SKM-1 treated with dmso at 0.1 percent for 144 hours (cell line): ENCODE results near the gene IFT57.

Source experiments
- DNase-seq: peaks from one replicate; lab custom pipeline; 2025; ENCODE audit not compliant: unreplicated experiment; lab: John Stamatoyannopoulos, UW

The IFT57 gene

DNA sequence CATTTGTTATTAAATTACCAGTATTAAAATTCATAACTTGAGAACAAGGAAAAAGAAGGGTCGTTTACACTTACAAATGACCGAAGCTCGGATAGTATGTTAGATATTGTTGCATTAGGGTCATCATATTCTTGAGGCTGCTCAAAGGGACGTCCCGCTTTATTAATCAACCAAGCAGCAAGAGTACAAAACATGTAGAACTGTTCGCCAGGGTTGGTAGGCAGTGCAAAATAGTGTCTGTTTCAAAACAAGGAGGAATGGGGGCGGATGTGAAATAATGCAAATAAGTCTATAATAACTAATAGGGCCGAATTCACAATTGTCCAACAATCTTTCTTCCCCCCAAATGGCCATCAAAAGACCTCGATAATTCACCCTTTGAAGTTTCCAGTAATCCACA lies 2.9 kb downstream of the IFT57 start:
- no peak for DNase-seq

- no peak for DNase-seq
Observed at GRCh38 chr3:108218811-108219210, 3.4 kb downstream of the IFT57 start.

DNA sequence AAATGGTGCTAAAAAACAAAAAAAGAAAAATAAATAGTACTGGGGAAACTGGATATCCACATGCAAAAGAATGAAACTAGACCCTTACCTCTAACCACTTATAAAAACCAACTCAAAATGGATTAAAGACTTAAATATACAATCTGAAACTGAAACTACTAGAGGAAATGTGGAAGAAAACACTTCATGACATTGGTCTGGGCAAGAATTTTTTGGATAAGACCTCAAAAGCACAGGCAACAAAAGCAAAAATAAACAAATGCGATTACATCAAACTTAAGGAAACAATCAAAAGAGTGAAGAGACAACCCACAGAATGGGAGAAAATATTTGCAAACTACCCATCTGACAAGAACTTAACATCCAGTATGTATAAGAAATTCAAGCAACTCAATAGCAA lies 6.4 kb downstream of the IFT57 start:
- no peak for DNase-seq

DNA sequence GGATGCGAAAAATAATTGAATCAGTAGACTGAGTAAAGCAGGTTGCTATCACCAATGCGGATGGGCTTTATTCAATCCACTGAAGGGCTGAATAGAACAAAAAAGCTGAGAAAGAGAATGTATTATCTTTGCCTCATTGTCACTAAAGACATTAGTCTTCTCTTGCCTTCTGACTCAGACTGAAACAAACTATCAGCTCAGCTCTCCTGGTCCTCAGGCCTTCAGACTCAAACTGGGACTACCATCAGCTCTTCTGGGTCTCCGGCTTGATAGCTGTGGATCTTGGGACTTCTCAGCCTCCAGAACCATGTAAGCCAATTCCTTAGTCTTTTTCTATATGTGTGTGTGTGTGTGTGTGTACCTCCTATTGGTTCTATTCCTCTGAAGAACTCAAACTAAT lies 12.6 kb downstream of the IFT57 start:
- no peak for DNase-seq

DNA sequence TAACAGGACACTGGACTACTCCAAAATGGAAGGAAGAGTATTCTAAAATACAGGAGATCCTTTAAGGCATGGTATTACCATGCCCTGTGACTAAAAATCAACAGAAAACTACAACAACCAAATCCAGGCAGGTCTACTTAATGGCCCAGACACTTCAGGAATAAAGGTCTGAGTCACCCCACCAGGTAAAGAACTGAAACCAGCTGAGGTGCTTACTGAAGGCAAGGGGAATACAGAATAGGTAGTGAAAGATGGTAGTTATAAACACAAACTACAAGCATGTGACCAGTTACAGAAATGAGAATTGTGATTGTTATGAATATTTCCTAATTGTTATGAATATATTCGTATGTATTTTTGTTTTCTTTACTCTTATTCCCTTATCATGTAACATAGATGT lies 13.4 kb downstream of the IFT57 start:
- DNase-seq = no peak

DNA sequence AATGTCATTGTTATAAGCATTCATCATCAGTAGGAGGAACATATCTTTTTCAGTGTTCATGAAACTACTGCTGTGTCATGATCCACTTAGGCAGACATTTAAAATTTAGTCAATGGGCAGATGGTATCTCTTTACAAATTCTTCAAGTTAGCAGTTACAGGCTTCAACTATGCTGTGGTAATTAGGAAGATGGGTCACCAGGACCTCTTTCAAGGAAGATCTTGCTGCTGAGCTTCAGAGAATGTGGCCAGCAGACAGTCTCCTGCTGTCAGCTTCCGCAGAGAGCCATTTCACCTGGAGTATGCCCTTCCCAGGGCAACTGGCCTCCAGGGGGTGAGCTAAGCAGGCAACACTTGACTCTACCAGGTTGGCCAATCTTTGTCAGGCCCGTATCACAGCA lies 19.4 kb downstream of the IFT57 start:
- no peak for DNase-seq

DNA sequence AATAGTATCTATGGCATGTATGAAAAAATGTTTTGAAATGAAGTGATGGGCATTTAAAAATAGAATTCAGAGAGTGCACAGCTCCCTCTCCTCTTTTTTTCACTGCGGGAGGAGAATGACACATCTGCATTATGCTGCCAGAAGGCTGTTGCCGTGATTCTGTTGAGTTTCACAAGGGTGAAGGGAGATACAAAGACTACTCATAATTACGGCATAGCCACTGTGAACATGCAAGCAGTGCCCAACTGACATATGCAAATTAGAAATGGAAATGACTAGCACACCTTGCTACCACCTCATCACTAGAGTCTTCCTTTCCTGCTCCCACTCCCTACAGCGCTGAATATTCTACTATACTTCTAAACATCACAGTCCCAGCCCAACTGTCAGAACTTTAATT lies 20.1 kb downstream of the IFT57 start:
- no peak for DNase-seq

DNA sequence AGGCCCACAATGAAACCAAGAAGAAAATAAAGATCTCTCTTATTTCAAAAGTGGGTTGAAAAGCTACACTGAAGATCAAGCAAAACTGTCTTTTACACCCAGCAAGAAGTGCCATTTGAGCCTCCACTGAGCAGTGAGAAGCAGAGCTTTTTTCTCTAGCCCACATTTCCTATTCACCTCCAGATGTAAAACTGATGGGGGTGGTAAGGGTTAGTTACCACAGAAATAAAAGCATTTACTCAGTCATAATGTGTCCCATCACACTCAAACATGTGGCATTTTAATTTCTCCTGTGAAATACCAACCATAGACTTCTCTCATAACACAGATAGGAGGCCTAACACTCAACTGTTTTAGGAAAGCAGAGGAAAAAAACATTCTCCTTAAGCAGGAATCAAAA lies 21.0 kb downstream of the IFT57 start:
- DNase-seq = no peak

GRCh38 chr3:108200578-108200977 lies 21.6 kb downstream of the IFT57 start:
- DNase-seq = no peak

DNA sequence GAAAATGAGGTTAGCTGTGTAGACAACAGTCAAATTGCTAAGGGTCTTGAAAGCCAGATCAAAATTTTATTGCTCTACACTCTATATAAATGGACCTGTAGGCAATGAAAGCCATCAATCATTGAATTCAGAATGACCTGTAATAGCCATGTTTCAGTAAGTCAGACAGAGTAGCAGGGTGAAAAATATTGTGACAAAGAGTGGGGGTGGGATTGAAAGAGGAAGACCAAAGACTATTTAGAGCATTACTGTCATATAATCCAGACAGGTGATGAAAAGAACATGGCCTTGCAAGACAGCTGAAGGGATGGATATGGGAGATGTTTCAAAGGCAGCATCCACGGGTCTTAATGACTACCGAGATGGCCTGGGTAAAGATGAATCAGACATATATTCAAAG lies 22.2 kb downstream of the IFT57 start:
- DNase-seq = no peak

- DNase-seq = no peak
Observed at GRCh38 chr3:108191394-108191793, 30.8 kb downstream of the IFT57 start.

DNA sequence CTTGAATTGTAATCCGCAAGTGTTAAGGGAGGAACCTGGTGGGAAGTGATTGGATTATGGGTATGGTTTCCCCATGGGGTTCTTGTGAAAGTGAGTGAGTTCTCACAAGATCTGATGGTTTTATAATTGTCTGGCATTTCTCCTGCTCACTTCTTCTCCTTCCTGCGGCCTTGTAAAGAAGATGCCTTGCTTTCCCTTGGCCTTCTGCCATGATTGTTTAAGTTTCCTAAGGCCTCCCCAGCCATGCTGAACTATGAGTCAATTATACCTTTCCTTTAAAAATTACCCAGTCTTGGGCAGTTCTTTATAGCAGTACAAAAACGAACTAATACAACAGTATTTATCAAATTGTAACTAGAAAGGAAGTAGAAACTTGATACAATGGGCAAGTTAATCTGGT lies 31.9 kb downstream of the IFT57 start:
- DNase-seq = no peak

GRCh38 chr3:108189440-108189839 lies 32.8 kb downstream of the IFT57 start:
- no peak for DNase-seq

DNA sequence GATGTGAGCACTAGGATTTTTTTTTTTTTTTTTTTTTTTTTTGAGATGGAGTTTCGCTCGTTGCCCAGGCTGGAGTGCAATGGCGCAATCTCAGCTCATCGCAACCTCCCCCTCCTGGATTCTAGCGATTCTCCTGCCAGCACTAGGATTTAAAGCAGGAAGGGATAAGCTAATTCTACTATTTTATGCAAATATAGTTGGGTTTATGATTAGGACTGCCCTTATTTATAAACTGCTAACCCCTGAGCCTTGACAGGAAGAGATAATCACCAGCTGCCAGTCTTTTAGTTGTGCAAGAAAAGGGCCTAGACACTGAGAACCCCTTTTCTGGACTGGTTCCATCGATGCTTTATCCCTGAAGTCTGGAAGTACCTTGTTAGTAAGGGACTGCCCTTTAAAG lies 36.7 kb downstream of the IFT57 start:
- no peak for DNase-seq

- DNase-seq = no peak
Observed at GRCh38 chr3:108184824-108185223, 37.4 kb downstream of the IFT57 start.

DNA sequence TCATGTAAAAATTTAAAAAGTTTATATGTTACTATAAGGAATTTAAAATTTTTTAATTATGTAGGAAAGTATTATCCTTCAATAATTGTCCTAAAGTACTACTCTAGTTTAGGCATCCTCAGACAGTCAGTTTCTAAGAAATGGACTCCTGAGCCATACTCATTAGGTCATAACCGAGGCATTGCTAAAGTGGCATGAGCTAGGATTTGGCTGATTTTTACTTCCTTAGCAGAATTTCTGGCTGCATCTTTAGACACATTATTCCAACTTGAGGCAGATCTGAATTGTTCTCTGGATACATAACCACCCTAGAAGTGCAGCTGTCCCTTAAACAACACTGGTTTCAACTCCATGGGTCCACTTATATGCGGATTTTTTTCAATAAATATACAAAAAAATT lies 38.3 kb downstream of the IFT57 start:
- DNase-seq = no peak

DNA sequence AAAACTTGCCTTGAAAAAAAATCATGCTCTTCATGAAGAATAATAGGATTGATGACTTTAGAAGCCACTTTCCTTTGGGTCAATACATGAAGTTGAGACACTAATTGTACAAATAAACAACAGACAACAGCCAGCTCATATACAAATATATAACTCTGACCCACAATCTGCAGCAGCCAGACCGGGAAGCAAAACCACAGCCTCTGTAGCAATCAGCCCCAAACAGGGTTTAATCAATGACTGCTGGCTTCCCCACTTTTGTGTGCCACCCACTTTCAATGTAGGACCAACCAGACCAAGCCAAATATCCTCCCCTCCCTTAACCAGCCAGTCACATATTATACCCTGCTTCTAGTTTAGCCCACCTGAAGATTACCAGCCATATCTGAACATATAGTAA lies 39.0 kb downstream of the IFT57 start:
- no peak for DNase-seq

GRCh38 chr3:108182339-108182738 lies 39.9 kb downstream of the IFT57 start:
- DNase-seq = no peak

GRCh38 chr3:108181172-108181571 lies 41.1 kb downstream of the IFT57 start:
- DNase-seq = no peak

- DNase-seq = no peak
Observed at GRCh38 chr3:108180194-108180593, 42.0 kb downstream of the IFT57 start.

DNA sequence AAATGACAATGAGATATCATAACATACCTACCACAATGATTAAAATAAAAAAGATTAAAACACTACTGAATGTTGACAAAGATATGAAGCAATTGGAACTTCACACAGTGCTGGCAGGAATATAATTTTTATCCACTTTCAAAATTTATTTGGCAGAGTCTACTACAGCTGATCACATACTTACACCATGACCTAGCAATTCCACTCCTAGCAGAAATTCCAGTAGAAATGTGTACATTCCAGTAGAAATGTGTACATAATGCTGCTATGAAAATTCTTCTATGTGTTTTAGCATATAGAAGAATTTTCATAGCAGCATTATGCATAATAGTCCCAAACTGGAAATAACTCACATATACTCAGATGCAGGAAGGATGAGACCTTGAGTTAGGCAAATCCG lies 43.5 kb downstream of the IFT57 start:
- no peak for DNase-seq

DNA sequence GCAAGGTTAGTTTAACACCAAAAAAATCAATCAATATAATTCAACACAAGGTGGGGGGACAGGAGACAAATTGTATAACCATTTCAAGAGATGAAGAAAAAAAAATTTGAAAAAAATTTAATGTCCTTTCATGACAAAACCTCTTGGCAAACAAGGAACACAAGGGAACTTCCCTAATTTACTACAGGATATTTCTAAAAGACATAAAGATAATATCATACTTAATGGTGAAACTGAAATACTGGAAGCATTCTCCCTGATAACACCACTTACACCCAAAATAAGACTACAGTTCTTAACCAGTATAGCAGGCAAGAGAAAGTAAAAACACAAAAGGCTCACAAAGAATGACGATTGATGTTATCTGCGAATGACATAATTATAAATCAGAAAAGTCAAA lies 44.7 kb downstream of the IFT57 start:
- no peak for DNase-seq

DNA sequence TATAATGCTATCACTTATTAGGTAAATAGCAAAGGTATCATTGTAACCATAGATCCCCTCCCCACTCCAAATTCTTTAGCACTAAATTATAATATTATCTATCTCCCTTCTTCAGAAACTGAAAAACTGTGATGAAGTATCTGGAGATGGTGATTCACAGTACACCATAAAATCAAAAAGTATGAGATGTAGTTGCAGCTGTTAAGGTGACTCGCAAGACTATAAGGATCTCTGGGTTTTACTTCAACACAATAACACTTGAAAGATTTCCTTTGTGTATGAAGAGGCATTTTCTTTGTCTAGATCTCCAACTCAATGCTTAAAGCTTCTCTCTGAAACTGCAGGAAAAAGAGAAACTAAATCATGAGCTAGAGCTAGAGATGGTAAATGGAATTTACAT lies 46.9 kb downstream of the IFT57 start:
- DNase-seq = no peak

DNA sequence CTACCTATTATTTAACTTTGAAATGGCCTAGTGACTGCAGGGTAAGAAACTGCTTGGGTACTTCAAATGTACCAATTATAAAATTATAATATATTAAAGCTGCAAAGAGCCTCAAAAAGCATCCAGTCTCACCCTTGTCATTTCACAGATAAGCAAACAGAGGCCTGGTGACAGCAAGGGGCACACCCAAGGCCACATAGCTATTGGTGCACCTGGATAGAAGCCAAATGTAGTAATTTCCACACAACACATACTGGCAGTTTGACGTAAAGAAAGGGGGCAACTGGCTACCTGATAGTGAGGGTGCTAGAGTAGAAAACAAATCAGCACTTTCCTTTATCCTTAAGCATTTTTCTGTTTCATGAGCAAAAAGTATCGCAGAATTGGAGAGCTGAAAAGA lies 51.1 kb downstream of the IFT57 start:
- DNase-seq = no peak
